Aorta (tissue), 5 donors: ENCODE measurements around the gene GSN. TPM values are rescaled to one million over a fixed set of nuclear protein-coding genes. Genes with fewer than 3 reads are reported as not detected.

Experiments used
- ATAC-seq: fragments of 200-7000 bp; cut with Tn5 transposase; one replicate; pipeline ENCODE4 v1.9.1; 2022; ENCODE audit warnings: moderate library complexity; ENCODE audit not compliant: low FRiP score
- DNase-seq, 2 donors: peaks; one replicate each; pipeline ENCODE4 v3.0.0-alpha.2; 2020
- H3K27ac ChIP-seq, 2 donors: one replicate each; pipeline ENCODE4 v1.5.1; 2013; ENCODE audit warnings: low read length in 2 of 2, mild to moderate bottlenecking in 2 of 2, moderate library complexity in 2 of 2, control low read depth in 1 of 2, inconsistent platforms in 1 of 2, low read depth in 1 of 2
- H3K27me3 ChIP-seq, 2 donors: one replicate each; pipeline ENCODE4 v1.6.1; 2013; ENCODE audit warnings: control low read depth in 1 of 2, low read length in 1 of 2, mild to moderate bottlenecking in 1 of 2, moderate library complexity in 1 of 2; ENCODE audit not compliant: insufficient read depth in 2 of 2, control insufficient read depth in 1 of 2
- H3K36me3 ChIP-seq, 2 donors: one replicate each; pipeline ENCODE4 v1.6.1; 2013; ENCODE audit warnings: control low read depth in 1 of 2, low read length in 1 of 2, mild to moderate bottlenecking in 1 of 2; ENCODE audit not compliant: insufficient read depth in 2 of 2, control insufficient read depth in 1 of 2
- H3K4me1 ChIP-seq, 2 donors: one replicate each; pipeline ENCODE4 v1.6.1; 2013; ENCODE audit warnings: low read length in 2 of 2, control low read depth in 1 of 2, mild to moderate bottlenecking in 1 of 2, moderate library complexity in 1 of 2; ENCODE audit not compliant: insufficient read depth in 2 of 2, control insufficient read depth in 1 of 2
- H3K4me3 ChIP-seq, 2 donors: one replicate each; pipeline ENCODE4 v1.5.1; 2013; ENCODE audit warnings: low read length in 2 of 2, control low read depth in 1 of 2, mild to moderate bottlenecking in 1 of 2
- H3K9me3 ChIP-seq: one replicate; pipeline ENCODE4 v1.6.1; 2013; ENCODE audit warnings: mild to moderate bottlenecking, low read length; ENCODE audit not compliant: control insufficient read depth
- WGBS, 2 donors: extraction: QIAGEN DNeasy Blood & Tissue Kit; methylation state at CpG; one replicate each; pipeline ENCODE4 v1.1.7; 2013; 5-methylcytosine and 5-hydroxymethylcytosine counted together
- intact Hi-C, 2 donors: fragments of 100-400 bp; cut with DNase I; formaldehyde crosslinking; loops; one replicate each; pipeline versions ENCODE4 v1.14.2 to v1.15.0; 2022
- polyA plus RNA-seq, 2 donors: library from polyadenylated mRNA; stranded (reverse); fragments of 200-250 nt; gene quantifications; one replicate each; pipeline ENCODE4 v1.2.3, GENCODE V29; 2013
- total RNA-seq, 2 donors: library from RNA; stranded (reverse); fragmentation: NEBNext Ultra II Directional; extraction: Animal tissue kit (Norgen Biotek cat#: 25700); gene quantifications; one replicate each; pipeline ENCODE4 v1.2.1, GENCODE V29; 2021
- donor health status: healthy with polysubstance abuse.
- donor health status: Bipolar disorder and iron deficiency.
- donor health status: DM: no; HTN: no; CAD: no.
- donor health status: DM: no; HTN: no; CAD: no.
- donor health status: DM: yes; HTN: yes; CAD: no.

Gene GSN
- total and polyA plus RNA-seq, 4 donors: 451 to 2,469 (median 1,011) TPM

DNA sequence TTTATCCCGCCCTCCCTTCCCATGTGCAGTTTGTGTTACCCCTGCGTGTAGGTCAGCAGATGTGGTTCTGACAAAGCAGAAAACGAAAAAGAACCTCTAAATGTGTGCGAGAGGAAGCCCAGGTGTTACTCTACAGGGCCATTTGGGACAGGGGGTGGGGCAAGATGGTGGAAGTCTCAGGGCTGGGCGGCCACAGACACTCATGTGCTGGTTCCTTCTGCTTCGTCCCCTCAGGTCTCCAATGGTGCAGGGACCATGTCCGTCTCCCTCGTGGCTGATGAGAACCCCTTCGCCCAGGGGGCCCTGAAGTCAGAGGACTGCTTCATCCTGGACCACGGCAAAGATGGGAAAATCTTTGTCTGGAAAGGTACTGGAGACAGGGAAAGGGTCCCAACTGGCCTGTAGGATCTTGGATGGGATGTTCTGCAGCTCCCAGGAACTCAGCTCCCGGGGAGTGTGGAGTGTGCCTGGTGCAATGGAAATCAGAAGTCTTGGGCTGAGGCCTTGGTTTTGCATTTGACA, 49.0 kb downstream of the GSN start:
- WGBS, 2 donors: 85 to 89% methylated on average over 11 of the region's 11 CpGs
- intact Hi-C loops: loop anchor here (5.0 kb wide), 3 partner anchors 35 to 105 kb away; no protein-coding TSS in a partner anchor
- no peak for DNase-seq

DNA sequence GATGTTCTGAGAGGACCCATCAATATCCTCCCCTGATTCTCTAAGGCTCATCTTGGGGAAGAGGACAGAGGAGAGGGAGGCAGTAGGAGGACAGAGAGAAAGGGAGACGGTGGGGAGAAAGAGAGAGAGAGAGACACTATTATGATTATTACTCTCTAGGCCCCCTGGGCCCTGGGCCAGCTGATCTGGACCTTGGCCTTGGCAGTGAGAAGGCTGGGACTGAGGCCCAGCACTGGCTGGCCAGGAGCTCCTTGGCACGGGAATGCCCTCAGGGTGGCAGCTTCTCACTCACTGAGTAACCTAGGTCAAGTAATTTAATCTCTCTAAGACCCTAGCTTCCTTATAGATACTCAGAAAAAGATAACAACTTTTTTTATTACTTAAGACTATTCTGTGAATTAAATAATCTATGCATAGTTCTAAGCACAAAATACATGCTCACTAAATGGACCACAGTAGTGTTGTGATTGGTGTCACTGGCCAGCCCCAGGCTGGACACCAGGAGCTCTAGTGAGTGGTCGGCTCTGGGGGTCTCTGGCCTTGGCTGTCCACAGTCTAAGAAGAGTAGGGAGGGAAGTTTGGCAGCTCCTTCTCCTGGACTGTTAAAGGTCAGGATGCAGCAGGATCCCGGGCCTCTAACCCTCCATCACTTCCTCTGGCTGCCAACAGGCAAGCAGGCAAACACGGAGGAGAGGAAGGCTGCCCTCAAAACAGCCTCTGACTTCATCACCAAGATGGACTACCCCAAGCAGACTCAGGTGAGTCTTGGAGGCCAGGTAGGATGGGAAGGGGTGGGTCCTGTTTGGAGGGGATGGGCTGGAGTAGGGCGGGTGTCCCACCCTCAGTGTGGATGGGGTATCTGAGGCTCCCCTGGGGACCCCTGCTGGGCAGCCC, 50.0 kb downstream of the GSN start:
- 29 to 34% methylated on average over 6 of the region's 6 CpGs for WGBS, 2 donors
- H3K27me3 ChIP-seq: no peaks in the 10 kb centered on the region
- no peak overlapping the region for H3K4me3 ChIP-seq
- peaks cover 0 to 16% of the 10 kb centered on the region in 2 donors for H3K36me3 ChIP-seq
- intact Hi-C loops: loop anchor here (5.0 kb wide), 3 partner anchors 36 to 106 kb away; no protein-coding TSS in a partner anchor
- H3K27ac ChIP-seq: peak overlapping the region; percentile 11 to 65
- H3K9me3 ChIP-seq: no peaks in the 10 kb centered on the region
- peak; percentile 77 to 89 for DNase-seq
- ATAC-seq: peak; percentile 53
- no peaks in the 10 kb centered on the region for H3K4me1 ChIP-seq

More for the DNA sequence above, 49.0 kb downstream of the GSN start:
- no peaks in the 10 kb centered on the region for H3K9me3 ChIP-seq
- peaks cover 0 to 19% of the 10 kb centered on the region in 2 donors for H3K36me3 ChIP-seq
- H3K27me3 ChIP-seq: no peaks in the 10 kb centered on the region
- H3K27ac ChIP-seq: peak overlapping the region in 1 of 2 donors; percentile 13
- H3K4me3 ChIP-seq: no peak overlapping the region
- ATAC-seq: no peak
- no peaks in the 10 kb centered on the region for H3K4me1 ChIP-seq

DNA sequence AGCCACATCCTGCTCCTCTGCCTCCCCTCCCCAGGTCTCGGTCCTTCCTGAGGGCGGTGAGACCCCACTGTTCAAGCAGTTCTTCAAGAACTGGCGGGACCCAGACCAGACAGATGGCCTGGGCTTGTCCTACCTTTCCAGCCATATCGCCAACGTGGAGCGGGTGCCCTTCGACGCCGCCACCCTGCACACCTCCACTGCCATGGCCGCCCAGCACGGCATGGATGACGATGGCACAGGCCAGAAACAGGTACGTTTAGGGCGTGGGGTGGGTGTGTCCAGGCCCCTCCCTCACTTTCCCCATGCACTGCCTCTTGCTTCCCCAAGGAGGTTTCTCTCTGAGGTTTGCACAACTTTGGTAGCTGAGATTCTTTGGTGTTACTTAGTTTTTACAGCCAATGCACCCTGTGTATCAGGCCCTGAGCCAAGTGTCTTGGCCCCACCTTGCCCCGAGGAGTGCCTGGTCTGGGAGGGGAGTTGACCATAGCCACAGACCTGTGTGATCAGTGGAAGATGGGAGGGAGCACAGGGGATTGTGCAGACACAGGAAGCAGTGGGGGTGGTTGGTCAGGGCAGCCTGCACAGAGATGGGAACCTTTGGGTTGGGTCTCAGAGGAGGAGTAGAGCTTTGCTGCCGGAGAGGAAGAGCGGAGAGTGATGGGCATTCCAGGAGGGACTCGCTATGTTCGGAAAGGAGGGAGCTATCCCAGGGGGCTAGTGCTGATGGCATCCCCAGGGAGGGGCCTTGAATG, 50.8 kb downstream of the GSN start:
- DNase-seq (no peak), ATAC-seq (peak; percentile 2)
- Histone ChIP-seq H3K4me1 (no peaks in the 10 kb centered on the region), H3K36me3 (peaks cover 0 to 13% of the 10 kb centered on the region in 2 donors), H3K4me3 (no peak overlapping the region), H3K27me3 (no peaks in the 10 kb centered on the region), H3K9me3 (no peaks in the 10 kb centered on the region), H3K27ac (peak overlapping the region in 1 of 2 donors; percentile 65)
- intact Hi-C loops: loop anchor here (5.0 kb wide), 3 partner anchors 37 to 107 kb away; no protein-coding TSS in a partner anchor
- 80 to 81% methylated on average over 18 to 19 of the region's 19 CpGs for WGBS, 2 donors

DNA sequence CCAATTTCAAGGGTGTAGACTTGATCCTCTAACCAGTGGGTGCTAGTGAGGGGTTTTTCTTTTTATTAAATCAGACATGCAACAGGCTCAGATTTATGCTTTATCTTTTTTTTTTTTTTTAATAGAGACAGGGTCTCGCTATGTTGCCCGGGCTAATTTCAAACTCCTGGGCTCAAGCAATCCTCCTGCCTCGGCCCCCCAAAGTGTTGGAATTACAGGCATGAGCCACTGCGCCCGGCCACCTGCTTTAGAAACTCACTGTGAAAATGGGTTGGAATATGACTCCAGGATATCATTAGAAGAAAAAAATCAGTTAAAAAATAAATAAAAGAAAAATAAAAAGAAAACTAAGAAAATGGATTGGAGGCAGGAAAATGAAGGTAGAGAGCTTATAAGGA, 51.4 kb downstream of the GSN start:
- 85 to 88% methylated on average over 5 of the region's 5 CpGs for WGBS, 2 donors
- H3K27me3 ChIP-seq: no peaks in the 10 kb centered on the region
- ATAC-seq: no peak
- intact Hi-C loops: loop anchor here (5.0 kb wide), 3 partner anchors 37 to 107 kb away; no protein-coding TSS in a partner anchor
- no peaks in the 10 kb centered on the region for H3K4me1 ChIP-seq
- peaks cover 0 to 13% of the 10 kb centered on the region in 2 donors for H3K36me3 ChIP-seq
- H3K27ac ChIP-seq: peak overlapping the region in 1 of 2 donors; percentile 65
- no peak overlapping the region for H3K4me3 ChIP-seq
- no peaks in the 10 kb centered on the region for H3K9me3 ChIP-seq
- no peak for DNase-seq

DNA sequence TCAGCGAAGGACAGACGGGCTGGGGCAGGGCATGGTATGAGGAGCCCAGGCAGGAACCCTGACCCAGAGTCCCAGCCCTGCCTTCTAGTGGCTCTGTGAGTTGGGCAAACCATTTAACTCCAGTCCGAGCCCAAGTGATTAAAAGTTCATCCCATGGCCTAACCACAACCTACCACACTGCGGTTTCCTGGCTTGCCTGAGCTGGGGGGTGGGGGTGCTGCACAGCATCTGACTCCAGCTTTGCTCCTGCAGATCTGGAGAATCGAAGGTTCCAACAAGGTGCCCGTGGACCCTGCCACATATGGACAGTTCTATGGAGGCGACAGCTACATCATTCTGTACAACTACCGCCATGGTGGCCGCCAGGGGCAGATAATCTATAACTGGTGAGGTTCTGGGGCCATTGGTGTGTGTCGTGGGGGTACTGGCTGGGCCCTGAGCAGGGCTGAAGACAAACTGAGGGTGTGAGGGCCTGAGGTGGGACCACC, 53.1 kb downstream of the GSN start:
- intact Hi-C loops: loop anchor here (2.0 kb wide), 2 partner anchors 48 to 54 kb away; no protein-coding TSS in a partner anchor
- H3K27ac ChIP-seq: peak overlapping the region in 1 of 2 donors; percentile 68
- H3K36me3 ChIP-seq: peaks cover 0 to 20% of the 10 kb centered on the region in 2 donors
- DNase-seq (no peak), ATAC-seq (no peak)
- WGBS, 2 donors: 93% methylated on average over 10 of the region's 10 CpGs
- no peaks in the 10 kb centered on the region for H3K27me3 ChIP-seq
- no peaks in the 10 kb centered on the region for H3K9me3 ChIP-seq
- H3K4me3 ChIP-seq: no peak overlapping the region
- H3K4me1 ChIP-seq: no peaks in the 10 kb centered on the region

DNA sequence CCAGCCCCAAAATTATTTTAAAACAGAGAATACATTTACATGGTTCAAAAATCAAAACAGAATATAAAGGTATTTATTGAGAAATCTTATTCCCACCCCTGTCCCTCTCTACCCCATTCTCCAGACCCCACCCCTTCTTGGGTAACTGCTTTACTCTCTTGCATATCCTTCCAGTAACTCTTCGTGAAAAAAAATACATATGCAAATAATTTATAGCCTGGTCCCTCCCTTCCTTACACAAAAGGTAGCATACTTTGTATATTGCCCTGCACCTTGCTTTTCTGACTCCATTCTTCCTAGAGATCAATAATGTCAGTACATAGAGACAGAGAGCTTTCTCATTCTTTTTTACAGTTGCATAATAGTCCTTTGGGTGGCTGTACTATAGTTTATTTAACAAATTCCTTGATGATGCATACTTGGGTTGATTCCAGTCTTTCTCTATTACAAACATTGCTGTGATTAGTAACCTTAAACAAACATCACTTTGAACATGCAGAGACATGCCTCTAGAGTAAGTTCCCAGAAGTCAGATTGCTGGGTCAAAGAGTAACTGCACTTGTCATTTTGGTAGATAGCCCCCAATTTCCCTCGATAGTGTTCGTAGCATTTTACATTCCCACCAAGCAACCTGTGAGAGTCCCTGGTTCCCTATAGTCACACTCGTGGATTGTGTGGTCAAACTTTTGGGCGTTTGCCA, 54.2 kb downstream of the GSN start:
- Histone ChIP-seq H3K27me3 (no peaks in the 10 kb centered on the region), H3K4me1 (no peaks in the 10 kb centered on the region), H3K36me3 (peaks cover 0 to 22% of the 10 kb centered on the region in 2 donors), H3K27ac (peak overlapping the region; percentile 47 to 92), H3K4me3 (no peak overlapping the region), H3K9me3 (no peaks in the 10 kb centered on the region)
- WGBS, 2 donors: 29 to 30% methylated on average over 5 of the region's 5 CpGs
- ATAC-seq (no peak), DNase-seq (no peak)
- intact Hi-C loops: no loop called here

DNA sequence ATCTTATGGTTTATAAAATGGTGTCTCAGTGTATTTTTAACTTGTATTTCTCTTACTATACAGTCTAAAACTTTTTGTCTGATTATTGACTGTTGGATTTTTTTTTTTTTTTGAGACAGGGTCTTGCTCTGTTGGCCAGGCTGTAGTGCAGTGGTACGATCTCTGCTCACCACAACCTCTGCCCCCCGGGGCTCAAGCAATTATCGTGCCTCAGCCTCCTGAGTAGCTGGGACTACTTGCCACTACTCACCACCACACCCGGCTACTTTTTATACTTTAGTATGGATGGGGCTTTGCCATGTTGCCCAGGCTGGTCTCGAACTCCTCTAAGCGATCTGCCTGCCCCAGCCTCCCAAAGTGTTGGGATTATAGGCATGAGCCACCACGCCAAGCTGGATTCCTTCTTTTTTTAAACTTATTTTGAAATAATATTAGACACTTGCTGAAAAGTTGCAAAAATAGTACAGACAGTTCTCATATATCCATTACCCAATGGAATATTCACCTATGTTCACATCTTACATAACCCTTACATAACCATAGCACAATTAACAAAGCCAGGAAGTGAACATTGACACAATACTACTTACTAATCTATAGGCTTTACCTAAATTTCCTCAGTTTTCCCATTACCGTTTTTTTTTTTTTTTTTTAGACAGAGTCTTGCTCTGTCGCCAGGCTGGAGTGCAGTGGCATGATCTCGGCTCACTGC, 54.9 kb downstream of the GSN start:
- intact Hi-C loops: no loop called here
- Histone ChIP-seq H3K36me3 (peaks cover 0 to 22% of the 10 kb centered on the region in 2 donors), H3K4me3 (no peak overlapping the region), H3K27me3 (no peaks in the 10 kb centered on the region), H3K9me3 (no peaks in the 10 kb centered on the region), H3K4me1 (no peaks in the 10 kb centered on the region), H3K27ac (peak overlapping the region; percentile 47 to 92)
- ATAC-seq (no peak), DNase-seq (no peak)
- 69 to 75% methylated on average over 10 of the region's 10 CpGs for WGBS, 2 donors
